Activated CD4-positive, alpha-beta T cell treated with anti-CD3 and anti-CD28 coated beads, Interleukin-2, amount 50 U/mL, for 24 hours (primary cell): Measurements from ENCODE around the gene SPP1.

Experiments
- DNase-seq, 2 donors: peaks; one replicate each; pipeline ENCODE4 v3.0.0-alpha.2; 2020; ENCODE audit warnings: low read depth in 1 of 2, low spot score in 1 of 2

The SPP1 gene

DNA sequence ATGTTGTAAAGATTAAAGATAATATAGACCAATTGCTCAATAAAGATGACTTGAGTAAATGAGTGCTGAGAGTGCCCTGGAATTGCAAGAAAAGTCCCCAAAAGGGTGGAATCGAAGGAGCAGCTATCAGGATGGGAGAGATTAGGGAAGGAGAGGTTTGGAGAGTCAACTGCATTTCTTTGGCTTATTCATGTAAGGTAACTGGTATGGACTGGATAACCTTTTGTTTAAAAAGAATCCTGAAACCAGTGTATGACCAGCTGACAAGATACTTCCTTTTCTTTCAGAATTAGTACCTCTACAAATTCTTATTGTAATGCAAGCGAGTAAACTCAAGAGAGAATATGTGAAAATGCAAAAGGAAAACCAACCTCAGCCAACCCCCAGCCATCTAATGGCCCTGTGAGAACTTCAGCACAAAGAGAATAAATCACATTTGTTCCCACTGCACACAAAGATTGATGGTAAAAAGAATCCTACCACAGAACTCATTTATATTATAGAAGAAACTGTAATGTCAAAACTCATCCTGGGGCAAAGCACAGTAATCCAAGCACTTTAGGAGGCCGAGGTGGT lies 24.5 kb upstream of the SPP1 start:
- no peak for DNase-seq

DNA sequence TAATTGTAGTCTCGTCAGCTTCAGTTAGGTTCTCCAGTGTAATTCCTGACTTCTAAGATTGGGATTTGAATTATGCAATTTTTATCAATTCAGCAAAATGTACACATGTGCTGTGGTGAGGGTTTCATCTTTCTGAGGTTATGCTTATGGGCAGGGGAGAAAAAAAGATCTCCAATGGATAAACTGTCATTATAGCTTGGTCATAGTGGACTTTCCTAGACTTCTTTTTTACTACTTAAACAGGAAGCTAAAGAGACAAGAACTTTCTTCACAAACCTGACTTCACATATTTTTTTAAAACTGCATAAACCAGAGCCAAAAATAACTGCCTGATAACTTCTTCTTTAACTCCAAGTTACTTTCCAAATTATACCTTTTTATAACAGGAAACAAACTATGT lies 21.7 kb upstream of the SPP1 start:
- DNase-seq: no peak

DNA sequence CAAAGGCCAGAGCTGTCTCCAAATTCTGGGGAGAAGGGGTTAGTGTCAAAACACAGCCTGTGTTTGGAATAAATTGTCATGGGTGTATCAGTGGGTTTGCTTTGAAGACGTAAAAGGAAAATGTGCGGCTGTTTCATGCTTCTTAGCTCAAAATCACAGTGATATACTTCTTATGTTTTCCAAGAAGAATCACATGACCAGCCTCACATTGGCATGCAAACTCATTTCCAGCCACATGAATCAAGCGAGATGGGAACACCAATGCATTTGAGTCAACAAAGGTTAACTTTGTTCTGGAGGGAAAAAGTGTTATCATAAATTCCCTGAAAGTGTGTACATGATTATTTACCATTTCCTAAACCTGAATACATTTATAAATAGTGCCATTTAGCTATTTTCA lies 19.0 kb upstream of the SPP1 start:
- no peak for DNase-seq

DNA sequence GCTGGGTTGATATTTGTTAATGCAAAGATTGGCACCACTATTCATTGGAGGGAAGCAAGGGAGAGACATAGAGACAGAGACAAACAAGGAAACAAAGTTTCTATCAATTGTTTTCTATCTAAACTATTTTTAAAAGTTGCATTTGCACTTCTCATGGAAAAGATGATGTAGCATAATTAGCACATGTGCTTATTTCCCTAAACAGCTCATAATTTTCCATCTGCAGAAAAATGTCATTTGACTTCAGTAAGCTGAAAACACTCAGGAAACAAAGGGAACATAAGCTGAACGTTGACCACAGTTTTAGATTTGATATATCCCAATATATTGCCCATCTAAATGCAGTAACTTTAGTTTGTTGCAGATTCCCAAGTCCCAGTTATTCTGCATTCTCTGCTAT lies 18.5 kb upstream of the SPP1 start:
- no peak for DNase-seq

- DNase-seq: no peak
Measured at GRCh38 chr4:87961993-87962392, 13.5 kb upstream of the SPP1 start.

- no peak for DNase-seq
Measured at GRCh38 chr4:87962398-87963146, 12.9 kb upstream of the SPP1 start.

- no peak for DNase-seq
Measured at GRCh38 chr4:87965501-87965975, 10.0 kb upstream of the SPP1 start.

DNA sequence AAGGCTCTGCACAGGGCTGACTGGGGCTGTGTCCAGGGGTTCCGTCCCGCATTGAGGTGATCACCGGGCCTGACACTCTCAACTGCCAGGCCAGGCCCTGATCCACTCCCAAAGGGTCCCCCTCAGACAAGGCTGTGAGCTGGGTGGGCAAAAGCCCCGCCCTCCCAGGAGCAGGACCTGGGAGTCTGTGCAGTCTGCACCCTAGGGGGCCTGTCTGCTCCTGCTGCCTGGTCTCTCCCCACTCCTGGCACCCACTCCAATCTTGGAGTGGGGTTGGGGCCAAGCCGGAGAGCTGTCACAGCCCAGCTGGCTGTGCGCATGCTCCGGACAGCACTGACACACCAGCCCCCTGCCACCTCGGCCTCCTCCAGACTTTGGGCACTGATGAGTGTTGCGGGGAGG lies 9.4 kb upstream of the SPP1 start:
- no peak for DNase-seq

GRCh38 chr4:87967193-87967592 lies 8.3 kb upstream of the SPP1 start:
- no peak for DNase-seq

GRCh38 chr4:87970121-87970520 lies 5.4 kb upstream of the SPP1 start:
- no peak for DNase-seq

GRCh38 chr4:87971866-87972265 lies 3.6 kb upstream of the SPP1 start:
- DNase-seq: no peak

GRCh38 chr4:87973283-87974169 lies 2.0 kb upstream of the SPP1 start:
- DNase-seq: peak in 1 of 2 donors; percentile 25

DNA sequence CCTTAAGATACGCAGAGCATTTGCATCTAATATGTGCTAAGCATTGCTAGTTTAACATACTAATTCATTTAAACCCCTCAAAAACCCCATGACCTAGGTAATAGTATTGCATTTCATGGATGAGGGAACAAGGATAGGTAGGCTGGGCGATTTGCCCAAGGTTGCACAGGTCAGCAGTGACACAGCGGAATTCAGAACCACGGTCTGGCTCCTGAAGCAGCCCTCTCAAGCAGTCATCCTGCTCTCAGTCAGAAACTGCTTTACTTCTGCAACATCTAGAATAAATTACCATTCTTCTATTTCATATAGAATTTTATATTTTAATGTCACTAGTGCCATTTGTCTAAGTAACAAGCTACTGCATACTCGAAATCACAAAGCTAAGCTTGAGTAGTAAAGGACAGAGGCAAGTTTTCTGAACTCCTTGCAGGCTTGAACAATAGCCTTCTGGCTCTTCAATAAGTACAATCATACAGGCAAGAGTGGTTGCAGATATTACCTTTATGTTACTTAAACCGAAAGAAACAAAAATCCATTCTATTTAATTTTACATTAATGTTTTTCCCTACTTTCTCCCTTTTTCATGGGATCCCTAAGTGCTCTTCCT lies 555 bp upstream of the SPP1 start:
- no peak for DNase-seq

DNA sequence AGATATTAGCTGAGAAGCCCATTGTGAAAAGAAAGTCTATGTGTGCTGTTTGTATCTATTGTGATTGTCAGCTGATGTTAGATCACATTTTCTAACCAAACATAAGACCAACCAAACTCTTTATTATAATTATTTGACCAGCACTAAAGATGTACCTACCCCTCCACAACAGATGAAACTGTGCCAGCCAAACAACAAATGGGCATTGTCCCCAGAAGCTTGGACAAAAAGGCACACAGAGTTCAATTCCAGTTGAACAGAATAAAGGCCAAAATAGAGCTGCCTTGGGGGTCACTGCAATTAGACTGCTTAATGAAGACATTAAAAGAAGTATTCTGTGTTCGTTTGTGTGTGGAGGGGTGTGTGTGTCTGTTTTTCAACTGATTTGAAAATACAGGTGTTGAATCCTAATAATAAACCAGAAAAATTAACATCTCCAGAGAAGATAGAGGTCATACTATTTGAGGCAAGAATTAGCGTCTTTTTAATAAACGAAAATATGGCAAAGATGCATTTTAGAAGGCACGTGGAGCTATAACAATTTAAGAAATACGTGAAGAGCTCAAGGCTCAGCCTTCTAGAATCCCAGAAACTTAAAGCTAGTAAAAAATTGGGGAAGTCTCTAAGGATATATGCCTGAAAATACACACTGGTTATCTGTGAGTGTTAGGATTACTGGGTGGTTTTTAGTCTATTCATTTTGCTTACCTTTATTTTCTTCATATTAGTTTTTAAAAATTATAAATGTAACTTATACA lies 2.2 kb downstream of the SPP1 start:
- no peak for DNase-seq

GRCh38 chr4:87978681-87979080 lies 3.2 kb downstream of the SPP1 start:
- no peak for DNase-seq

DNA sequence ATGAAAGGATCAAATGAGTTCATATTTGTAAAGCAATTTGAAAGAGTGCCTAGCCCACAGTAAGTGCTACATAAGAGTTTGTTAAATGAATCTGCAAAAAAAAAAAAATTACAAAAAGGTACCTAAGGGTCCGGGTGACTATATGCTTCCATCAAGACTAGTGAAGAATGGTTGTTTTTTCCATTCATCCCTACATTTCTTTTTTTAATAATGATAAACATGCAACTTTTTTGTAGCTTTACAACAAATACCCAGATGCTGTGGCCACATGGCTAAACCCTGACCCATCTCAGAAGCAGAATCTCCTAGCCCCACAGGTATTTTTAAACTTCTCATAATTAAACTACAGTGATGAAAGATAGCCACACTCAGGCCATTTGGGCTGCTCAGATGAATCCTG lies 4.3 kb downstream of the SPP1 start:
- DNase-seq: no peak

GRCh38 chr4:87981486-87981885 lies 6.0 kb downstream of the SPP1 start:
- no peak for DNase-seq

- DNase-seq: no peak
Measured at GRCh38 chr4:87982036-87982435, 6.5 kb downstream of the SPP1 start.

DNA sequence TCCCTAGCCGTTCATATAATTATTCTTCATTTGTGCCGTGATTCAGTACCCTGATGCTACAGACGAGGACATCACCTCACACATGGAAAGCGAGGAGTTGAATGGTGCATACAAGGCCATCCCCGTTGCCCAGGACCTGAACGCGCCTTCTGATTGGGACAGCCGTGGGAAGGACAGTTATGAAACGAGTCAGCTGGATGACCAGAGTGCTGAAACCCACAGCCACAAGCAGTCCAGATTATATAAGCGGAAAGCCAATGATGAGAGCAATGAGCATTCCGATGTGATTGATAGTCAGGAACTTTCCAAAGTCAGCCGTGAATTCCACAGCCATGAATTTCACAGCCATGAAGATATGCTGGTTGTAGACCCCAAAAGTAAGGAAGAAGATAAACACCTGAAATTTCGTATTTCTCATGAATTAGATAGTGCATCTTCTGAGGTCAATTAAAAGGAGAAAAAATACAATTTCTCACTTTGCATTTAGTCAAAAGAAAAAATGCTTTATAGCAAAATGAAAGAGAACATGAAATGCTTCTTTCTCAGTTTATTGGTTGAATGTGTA lies 7.0 kb downstream of the SPP1 start:
- DNase-seq: no peak

GRCh38 chr4:87983996-87984395 lies 8.5 kb downstream of the SPP1 start:
- no peak for DNase-seq
